A549 (cell line): Measurements from ENCODE around the gene HSD17B1. TPM values are rescaled to one million over a fixed set of nuclear protein-coding genes. Genes with fewer than 3 reads are reported as not detected.
A peak's percentile ranks its signal among the peaks of the same experiment; 100 is the strongest.

Experiments used
- ATAC-seq, 2 experiments: fragments of 200-7000 bp in 1 of 2; fragments of >200 bp in 1 of 2; cut with Nextera tagmentation in 1 of 2; cut with Tn5 transposase in 1 of 2; 3 replicates each; pipeline versions ENCODE4 v1.8.0 to v1.9.1; 2018 to 2020; ENCODE audit warnings: mild to moderate bottlenecking in 1 of 2, moderate library complexity in 1 of 2
- CTCF ChIA-PET: fragments of 300-600 bp; sonication (Branson Sonifier 250); formaldehyde crosslinking; extraction: SDS; loops from one replicate; lab custom pipeline; 2021; ENCODE audit warnings: antibody characterized with exemption, inconsistent platforms; lab: Yijun Ruan, JAX
- POLR2A ChIA-PET: fragments of 350-600 bp; formaldehyde crosslinking; extraction: SDS; loops from one replicate; lab custom pipeline; 2021; ENCODE audit warnings: antibody characterized with exemption, inconsistent platforms; lab: Yijun Ruan, JAX
- DNase-seq, 2 experiments: peaks; one replicate each; pipeline versions ENCODE4 v3.0.0 to v3.0.0-alpha.2; 2011 to 2016; ENCODE audit warnings: low read depth in 1 of 2, low spot score in 1 of 2
- FAIRE-seq: peaks from 2 replicates; lab custom pipeline; 2011; peaks lifted over from hg19 to GRCh38; lab: Jason Lieb, UNC
- H3K27ac ChIP-seq, 2 experiments: fragments of >200 bp; sonication (Bioruptor Twin); formaldehyde crosslinking; 3 replicates each; pipeline ENCODE4 v1.5.1; 2016 to 2017
- H3K4me1 ChIP-seq: fragments of >200 bp; sonication (Bioruptor Twin); formaldehyde crosslinking; 3 replicates; pipeline ENCODE4 v1.6.1; 2016
- H3K4me2 ChIP-seq: fragments of >200 bp; sonication (Bioruptor Twin); formaldehyde crosslinking; 3 replicates; pipeline ENCODE4 v1.6.1; 2016
- H3K4me3 ChIP-seq: fragments of >200 bp; sonication (Bioruptor Twin); formaldehyde crosslinking; 3 replicates; pipeline ENCODE4 v1.5.1; 2016
- H3K9me3 ChIP-seq: fragments of >200 bp; sonication (Bioruptor Twin); formaldehyde crosslinking; 3 replicates; pipeline ENCODE4 v1.6.1; 2016
- ATOH8 ChIP-seq: fragments of 250-450 bp; sonication (Bioruptor Pico); IDR thresholded peaks from 2 replicates; pipeline ENCODE4 v1.5.0; 2020; ENCODE audit warnings: low read depth, mild to moderate bottlenecking, moderate library complexity
- BCL3 ChIP-seq: fragments of >200 bp; sonication (Bioruptor Twin); formaldehyde crosslinking; IDR thresholded peaks from 3 replicates; pipeline ENCODE4 v1.6.1; 2016
- BHLHE40 ChIP-seq: IDR thresholded peaks from 2 replicates; pipeline ENCODE4 v1.6.1; 2012; ENCODE audit warnings: low read depth, low read length, inconsistent platforms
- CEBPB ChIP-seq, 2 experiments: fragments of >200 bp in 1 of 2; sonication (Bioruptor Twin) in 1 of 2; formaldehyde crosslinking in 1 of 2; IDR thresholded peaks; 2 replicates each; pipeline ENCODE4 v1.6.1; 2012 to 2016
- CHD4 ChIP-seq: fragments of 200-600 bp; sonication (generic); IDR thresholded peaks from 2 replicates; pipeline ENCODE4 v1.6.1; 2016; ENCODE audit warnings: antibody characterized with exemption, mild to moderate bottlenecking, borderline replicate concordance
- EHF ChIP-seq: fragments of 250-450 bp; sonication (Bioruptor Pico); IDR thresholded peaks from 2 replicates; pipeline ENCODE4 v1.5.0; 2020; ENCODE audit warnings: mild to moderate bottlenecking
- EP300 ChIP-seq, 2 experiments: fragments of >200 bp; sonication (Bioruptor Twin); formaldehyde crosslinking; IDR thresholded peaks; 2 replicates in 1 of 2; 3 replicates in 1 of 2; pipeline ENCODE4 v1.6.1; 2016 to 2017
- FOSL2 ChIP-seq, 2 experiments: fragments of 450-650 bp in 1 of 2; fragments of >200 bp in 1 of 2; sonication (Bioruptor Twin) in 1 of 2; formaldehyde crosslinking; IDR thresholded peaks; 2 replicates each; pipeline versions ENCODE4 v1.5.0 to v1.6.1; 2016 to 2020; ENCODE audit warnings: mild to moderate bottlenecking in 1 of 2, moderate library complexity in 1 of 2
- HEYL ChIP-seq: fragments of 250-450 bp; sonication (Bioruptor Pico); IDR thresholded peaks from 2 replicates; pipeline ENCODE4 v1.8.0; 2021; ENCODE audit warnings: mild to moderate bottlenecking, moderate library complexity
- HMGXB4 ChIP-seq: fragments of 250-450 bp; sonication (Bioruptor Pico); IDR thresholded peaks from 2 replicates; pipeline ENCODE4 v1.5.0; 2021; ENCODE audit warnings: mild to moderate bottlenecking, moderate library complexity, borderline replicate concordance
- HOXB13 ChIP-seq: fragments of 250-450 bp; sonication (Bioruptor Pico); IDR thresholded peaks from 2 replicates; pipeline ENCODE4 v1.5.0; 2020; ENCODE audit warnings: low read depth, mild to moderate bottlenecking, moderate library complexity
- HOXB5 ChIP-seq: fragments of 250-450 bp; sonication (Bioruptor Pico); IDR thresholded peaks from 2 replicates; pipeline ENCODE4 v1.5.0; 2020; ENCODE audit warnings: mild to moderate bottlenecking, moderate library complexity
- JUN ChIP-seq, 2 experiments: fragments of >200 bp; sonication (Bioruptor Twin); formaldehyde crosslinking; IDR thresholded peaks; 2 replicates in 1 of 2; 3 replicates in 1 of 2; pipeline ENCODE4 v1.6.1; 2016 to 2017
- KDM5A ChIP-seq: fragments of 200-600 bp; sonication (generic); IDR thresholded peaks from 2 replicates; pipeline ENCODE4 v1.6.1; 2016; ENCODE audit warnings: antibody characterized with exemption, mild to moderate bottlenecking
- MAZ ChIP-seq: fragments of 150-350 bp; IDR thresholded peaks from 2 replicates; pipeline ENCODE4 v1.6.1; 2014; ENCODE audit warnings: antibody characterized with exemption, low read depth, low read length, borderline replicate concordance
- MYC ChIP-seq: IDR thresholded peaks from 2 replicates; pipeline ENCODE4 v1.6.1; 2012; ENCODE audit warnings: mild to moderate bottlenecking, inconsistent platforms, low read length, improper control_type of control experiment, borderline replicate concordance
- NFE2L2 ChIP-seq: fragments of 150-350 bp; conservative IDR thresholded peaks from 2 replicates; pipeline ENCODE4 v1.6.1; 2014; ENCODE audit warnings: low read length
- NR3C1 ChIP-seq: fragments of >200 bp; sonication (Bioruptor Twin); formaldehyde crosslinking; IDR thresholded peaks from 3 replicates; pipeline ENCODE4 v1.6.1; 2017
- PBX3 ChIP-seq: IDR thresholded peaks from 2 replicates; pipeline ENCODE4 v1.6.1; 2012
- POLR2A ChIP-seq: IDR thresholded peaks from 2 replicates; pipeline ENCODE4 v1.6.1; 2012; ENCODE audit warnings: mild to moderate bottlenecking, low read length
- POLR2AphosphoS2 ChIP-seq: conservative IDR thresholded peaks from 2 replicates; pipeline ENCODE4 v1.6.1; 2012; ENCODE audit warnings: low read length, improper control_type of control experiment, inconsistent platforms
- RAD21 ChIP-seq, 2 experiments: fragments of >200 bp in 1 of 2; sonication (Bioruptor Twin) in 1 of 2; formaldehyde crosslinking in 1 of 2; IDR thresholded peaks in 1 of 2; conservative IDR thresholded peaks in 1 of 2; 2 replicates in 1 of 2; 3 replicates in 1 of 2; pipeline ENCODE4 v1.6.1; 2012 to 2018; ENCODE audit warnings: inconsistent platforms in 1 of 2
- RARB ChIP-seq: fragments of 250-450 bp; sonication (Bioruptor Pico); IDR thresholded peaks from 2 replicates; pipeline ENCODE4 v1.8.0; 2021; ENCODE audit warnings: mild to moderate bottlenecking, moderate library complexity
- REST ChIP-seq: fragments of 200-600 bp; sonication (generic); IDR thresholded peaks from 2 replicates; pipeline ENCODE4 v1.6.1; 2016; ENCODE audit warnings: antibody characterized with exemption, mild to moderate bottlenecking, moderate library complexity
- RFX5 ChIP-seq: fragments of 450-650 bp; IDR thresholded peaks from 2 replicates; pipeline ENCODE4 v1.7.1; 2014; ENCODE audit warnings: antibody characterized with exemption, mild to moderate bottlenecking, moderate library complexity
- SREBF2 ChIP-seq: fragments of 450-650 bp; IDR thresholded peaks from 2 replicates; pipeline ENCODE4 v1.6.1; 2014; ENCODE audit warnings: mild to moderate bottlenecking, moderate library complexity
- TFCP2L1 ChIP-seq: fragments of 250-450 bp; sonication (Bioruptor Pico); IDR thresholded peaks from 2 replicates; pipeline ENCODE4 v1.5.0; 2021; ENCODE audit warnings: mild to moderate bottlenecking
- ZFP36 ChIP-seq: fragments of 450-650 bp; IDR thresholded peaks from 2 replicates; pipeline ENCODE4 v1.6.1; 2014; ENCODE audit warnings: borderline replicate concordance; ENCODE audit not compliant: partially characterized antibody
- ZSCAN20 ChIP-seq: fragments of 250-450 bp; sonication (Bioruptor Pico); IDR thresholded peaks from 2 replicates; pipeline ENCODE4 v1.8.0; 2022; ENCODE audit warnings: mild to moderate bottlenecking, moderate library complexity
- WGBS: methylation state at CpG from one replicate; pipeline ENCODE4 v1.1.6; 2017; ENCODE audit errors: missing lambda C conversion rate; 5-methylcytosine and 5-hydroxymethylcytosine counted together
- polyA plus RNA-seq, 4 experiments: library from polyadenylated mRNA; depleted of rRNA in 3 of 4; stranded (reverse); fragments of >200 nt; fragmentation: RNase III in 1 of 4; extraction: RNeasy Plus Mini Kit Qiagen cat#74134 plus additional on column Dnase treatment in 1 of 4; gene quantifications; 2 replicates in 3 of 4; 3 replicates in 1 of 4; pipeline ENCODE4 v1.2.3, GENCODE V29; 2011 to 2017

The HSD17B1 gene
- polyA plus RNA-seq, 2 of the 4 experiments (the other 2 are of a cell fraction) = 0.49 to 1.5 TPM

GRCh38 chr17:42517516-42517915 is 35.2 kb upstream of the HSD17B1 start (continued):
- TF ChIP-seq SREBF2 (no peak), JUN (IDR thresholded peaks at IDR 0.05) (0 out of 5 replicates have a peak, but pooled peaks of 1 of the 2 experiments have one; percentile 28), CEBPB (IDR thresholded peaks at IDR 0.05) (no peak), MYC (0 out of 2 replicates have a peak, but pooled peaks have one; percentile 52)

GRCh38 chr17:42518046-42518754 is 34.5 kb upstream of the HSD17B1 start:
- Histone ChIP-seq H3K4me2 (peak overlapping the region; percentile 83), H3K27ac (peak overlapping the region; percentile 95 to 98), H3K9me3 (no peaks in the 10 kb centered on the region), H3K4me3 (0 out of 3 replicates have a peak overlapping the region, but pooled peaks have one; percentile 13), H3K4me1 (peaks cover 63% of the 10 kb centered on the region)
- no peak for FAIRE-seq
- peak; percentile 55 to 57 for ATAC-seq
- ChIA-PET POLR2A (interaction anchor here (0.5 to 4.5 kb wide), 10 partner anchors 9 to 193 kb away, joined by 3 to 66 read pairs (median 3); partner anchors contain the start of genes CAVIN1, NAGLU and STAT3), CTCF (interaction anchor here (0.5 to 17.8 kb wide), 61 partner anchors 9 to 460 kb away, joined by 3 to 364 read pairs (median 5); partner anchors contain the start of genes CAVIN1, NAGLU and PSMC3IP)
- DNase-seq = peak; percentile 92 to 94
- WGBS = 17% methylated on average over 9 of the region's 9 CpGs
- TF ChIP-seq ZSCAN20 = no peak
- TF ChIP-seq KDM5A = no peak
- no peak for TF ChIP-seq HEYL (CRISPR knock-in tag)
- TF ChIP-seq POLR2AphosphoS2 = no peak
- TF ChIP-seq HOXB5 (CRISPR knock-in tag) = peak; percentile 95
- TF ChIP-seq RFX5 = no peak
- no peak for TF ChIP-seq ZFP36
- no peak for TF ChIP-seq MYC
- no peak for TF ChIP-seq BHLHE40
- peak; percentile 35 to 60; a peak in 2 of 5 replicates for TF ChIP-seq EP300 (IDR thresholded peaks at IDR 0.05)
- TF ChIP-seq RAD21 (conservative IDR thresholded peaks at IDR 0.05 in 1 of 2, IDR thresholded peaks at IDR 0.05 in 1 of 2) = 0 out of 5 replicates have a peak, but pooled peaks of 1 of the 2 experiments have one; percentile 14
- TF ChIP-seq POLR2A = no peak
- TF ChIP-seq MAZ = no peak
- no peak for TF ChIP-seq NFE2L2
- TF ChIP-seq HMGXB4 (CRISPR knock-in tag) = no peak
- TF ChIP-seq EHF = no peak
- TF ChIP-seq BCL3 = peak; percentile 64; the same call in 1 of the 3 replicates
- TF ChIP-seq REST = no peak
- no peak for TF ChIP-seq NR3C1
- peak; percentile 93 for TF ChIP-seq FOSL2 (IDR thresholded peaks at IDR 0.05)
- peak; percentile 96 for TF ChIP-seq FOSL2 (CRISPR knock-in tag; IDR thresholded peaks at IDR 0.05)
- TF ChIP-seq PBX3 = peak; percentile 86
- no peak for TF ChIP-seq CHD4
- TF ChIP-seq ATOH8 (CRISPR knock-in tag) = 0 out of 2 replicates have a peak, but pooled peaks have one; percentile 74
- no peak for TF ChIP-seq RARB
- TF ChIP-seq JUN (IDR thresholded peaks at IDR 0.05) = peak; percentile 75 to 76; a peak in 3 of 5 replicates
- no peak for TF ChIP-seq TFCP2L1 (CRISPR knock-in tag)
- TF ChIP-seq HOXB13 = peak; percentile 67; the same call in 1 of the 2 replicates
